Activated B cell treated with CpG ODN at 0.5 μM for 24 hours (primary cell): ENCODE results near the gene FBXL13. TPM values are rescaled to one million over a fixed set of nuclear protein-coding genes. Genes with fewer than 3 reads are reported as not detected.

Experiments used
- ATAC-seq: fragments of 200-7000 bp; cut with Tn5 transposase; one replicate; pipeline ENCODE4 v1.10.0; 2021; ENCODE audit warnings: low read depth, mild to moderate bottlenecking, moderate library complexity
- CTCF ChIA-PET: fragments of 350-600 bp; sonication (Branson Sonifier 250); formaldehyde crosslinking; loops from one replicate; lab custom pipeline; 2021; ENCODE audit warnings: antibody characterized with exemption; lab: Charles Lee
- POLR2A ChIA-PET: fragments of 350-600 bp; sonication (Branson Sonifier 250); formaldehyde crosslinking; loops from one replicate; lab custom pipeline; 2021; ENCODE audit warnings: antibody characterized with exemption; lab: Charles Lee
- DNase-seq: peaks from one replicate; pipeline ENCODE4 v3.0.0; 2022
- H3K27ac Mint-ChIP-seq: one replicate; pipeline ENCODE4 v1.8.0; 2020; ENCODE audit warnings: mixed read lengths
- H3K27me3 Mint-ChIP-seq: one replicate; pipeline ENCODE4 v1.8.0; 2021; ENCODE audit warnings: mixed read lengths
- H3K36me3 Mint-ChIP-seq: one replicate; pipeline ENCODE4 v1.8.0; 2021; ENCODE audit warnings: low read depth, mixed read lengths
- H3K4me1 Mint-ChIP-seq: one replicate; pipeline ENCODE4 v1.8.0; 2021; ENCODE audit warnings: mixed read lengths
- H3K4me3 Mint-ChIP-seq: one replicate; pipeline ENCODE4 v1.8.0; 2020; ENCODE audit warnings: mild to moderate bottlenecking, mixed read lengths
- H3K9me3 Mint-ChIP-seq: one replicate; pipeline ENCODE4 v1.8.0; 2020; ENCODE audit warnings: mixed read lengths
- CTCF ChIP-seq: fragments of 200-600 bp; IDR thresholded peaks from one replicate; pipeline ENCODE4 v1.8.0; 2022; ENCODE audit warnings: antibody characterized with exemption, mild to moderate bottlenecking
- intact Hi-C: fragments of 100-400 bp; cut with micrococcal nuclease; formaldehyde crosslinking; loops from one replicate; pipeline ENCODE4 v1.15.1; 2024
- total RNA-seq: library from RNA; stranded (reverse); gene quantifications from 2 replicates; pipeline ENCODE4 v1.2.3, GENCODE V29; 2022

The FBXL13 gene
- total RNA-seq, 1 donor from 2014 or later = 2.9 TPM

GRCh38 chr7:103117465-103117864, 42.9 kb upstream of the FBXL13 start:
- ChIA-PET POLR2A (no interaction called here), CTCF (no interaction called here)
- Mint-ChIP-seq H3K36me3 (peaks cover 51% of the 10 kb centered on the region), H3K9me3 (peaks cover 2% of the 10 kb centered on the region), H3K4me3 (no peak overlapping the region), H3K27me3 (no peaks in the 10 kb centered on the region), H3K4me1 (no peaks in the 10 kb centered on the region), H3K27ac (no peak overlapping the region)
- ATAC-seq = no peak
- intact Hi-C loops = no loop called here
- DNase-seq = no peak
- TF ChIP-seq CTCF = no peak

- TF ChIP-seq CTCF = no peak
- ChIA-PET CTCF (no interaction called here), POLR2A (no interaction called here)
- no peaks in the 10 kb centered on the region for H3K27me3 Mint-ChIP-seq
- no peaks in the 10 kb centered on the region for H3K4me1 Mint-ChIP-seq
- intact Hi-C loops = no loop called here
- peaks cover 2% of the 10 kb centered on the region for H3K9me3 Mint-ChIP-seq
- ATAC-seq (no peak), DNase-seq (no peak)
- H3K36me3 Mint-ChIP-seq = peaks cover 51% of the 10 kb centered on the region
- no peak overlapping the region for H3K27ac Mint-ChIP-seq
- H3K4me3 Mint-ChIP-seq = no peak overlapping the region
Observed at GRCh38 chr7:103116991-103117390, 42.4 kb upstream of the FBXL13 start.

- peaks cover 2% of the 10 kb centered on the region for H3K9me3 Mint-ChIP-seq
- no peak for TF ChIP-seq CTCF
- ChIA-PET POLR2A (no interaction called here), CTCF (no interaction called here)
- intact Hi-C loops = no loop called here
- DNase-seq (no peak), ATAC-seq (no peak)
- H3K4me1 Mint-ChIP-seq = no peaks in the 10 kb centered on the region
- H3K4me3 Mint-ChIP-seq = no peak overlapping the region
- H3K27me3 Mint-ChIP-seq = no peaks in the 10 kb centered on the region
- no peak overlapping the region for H3K27ac Mint-ChIP-seq
- H3K36me3 Mint-ChIP-seq = peaks cover 50% of the 10 kb centered on the region
Observed at GRCh38 chr7:103116511-103116910, 41.9 kb upstream of the FBXL13 start.

GRCh38 chr7:103115771-103116170, 41.2 kb upstream of the FBXL13 start:
- H3K36me3 Mint-ChIP-seq = peaks cover 48% of the 10 kb centered on the region
- no peak for TF ChIP-seq CTCF
- peaks cover 2% of the 10 kb centered on the region for H3K9me3 Mint-ChIP-seq
- H3K27ac Mint-ChIP-seq = no peak overlapping the region
- CTCF ChIA-PET = no interaction called here
- no peaks in the 10 kb centered on the region for H3K4me1 Mint-ChIP-seq
- H3K27me3 Mint-ChIP-seq = no peaks in the 10 kb centered on the region
- POLR2A ChIA-PET = no interaction called here
- intact Hi-C loops = no loop called here
- ATAC-seq = no peak
- DNase-seq = no peak
- H3K4me3 Mint-ChIP-seq = no peak overlapping the region

GRCh38 chr7:103114576-103115008, 40.0 kb upstream of the FBXL13 start:
- Mint-ChIP-seq H3K4me3 (no peak overlapping the region), H3K27me3 (no peaks in the 10 kb centered on the region), H3K27ac (no peak overlapping the region), H3K36me3 (peaks cover 52% of the 10 kb centered on the region), H3K4me1 (peaks cover 3% of the 10 kb centered on the region), H3K9me3 (peaks cover 2% of the 10 kb centered on the region)
- CTCF ChIA-PET = no interaction called here
- DNase-seq = no peak
- intact Hi-C loops = no loop called here
- POLR2A ChIA-PET = no interaction called here
- ATAC-seq = no peak
- no peak for TF ChIP-seq CTCF
